Measurements from ENCODE around the gene DOCK11. TPM values are rescaled to one million over a fixed set of nuclear protein-coding genes. Genes with fewer than 3 reads are reported as not detected.

Gene DOCK11
- polyA plus RNA-seq, 1 experiment = 26.4 TPM

GRCh38 chrX:118523920-118524319, 28.3 kb downstream of the DOCK11 start:
- ChIA-PET CTCF (no interaction called here), POLR2A (no interaction called here)
- Histone ChIP-seq H3K27me3 (ENCODE audit: control insufficient read depth, insufficient read depth, low read length) (no peaks in the 10 kb centered on the region), H3K4me3 (ENCODE audit: low read depth, low read length) (no peak overlapping the region), H3K9me3 (ENCODE audit: control insufficient read depth, insufficient read depth, low read length) (no peaks in the 10 kb centered on the region), H3K27ac (ENCODE audit: low read depth, low read length) (no peak overlapping the region)
- no peak for TF ChIP-seq CTCF (IDR thresholded peaks at IDR 0.05; ENCODE audit: low read depth, low read length)
- DNase-seq (ENCODE audit: low read depth, low spot score) = no peak

GRCh38 chrX:118524344-118524743, 28.7 kb downstream of the DOCK11 start:
- H3K9me3 ChIP-seq (ENCODE audit: control insufficient read depth, insufficient read depth, low read length) = no peaks in the 10 kb centered on the region
- H3K27me3 ChIP-seq (ENCODE audit: control insufficient read depth, insufficient read depth, low read length) = no peaks in the 10 kb centered on the region
- no peak for DNase-seq (ENCODE audit: low read depth, low spot score)
- no peak overlapping the region for H3K4me3 ChIP-seq (ENCODE audit: low read depth, low read length)
- no peak for TF ChIP-seq CTCF (IDR thresholded peaks at IDR 0.05; ENCODE audit: low read depth, low read length)
- ChIA-PET POLR2A (no interaction called here), CTCF (no interaction called here)
- no peak overlapping the region for H3K27ac ChIP-seq (ENCODE audit: low read depth, low read length)

- Histone ChIP-seq H3K27ac (ENCODE audit: low read depth, low read length) (no peak overlapping the region), H3K9me3 (ENCODE audit: control insufficient read depth, insufficient read depth, low read length) (no peaks in the 10 kb centered on the region), H3K27me3 (ENCODE audit: control insufficient read depth, insufficient read depth, low read length) (no peaks in the 10 kb centered on the region), H3K4me3 (ENCODE audit: low read depth, low read length) (no peak overlapping the region)
- CTCF ChIA-PET = no interaction called here
- DNase-seq (ENCODE audit: low read depth, low spot score) = no peak
- POLR2A ChIA-PET = no interaction called here
- TF ChIP-seq CTCF (IDR thresholded peaks at IDR 0.05; ENCODE audit: low read depth, low read length) = no peak
Measured at GRCh38 chrX:118525174-118525730, 29.6 kb downstream of the DOCK11 start.

GRCh38 chrX:118526149-118526548, 30.5 kb downstream of the DOCK11 start:
- CTCF ChIA-PET = no interaction called here
- no peak for TF ChIP-seq CTCF (IDR thresholded peaks at IDR 0.05; ENCODE audit: low read depth, low read length)
- Histone ChIP-seq H3K27ac (ENCODE audit: low read depth, low read length) (no peak overlapping the region), H3K27me3 (ENCODE audit: control insufficient read depth, insufficient read depth, low read length) (no peaks in the 10 kb centered on the region), H3K4me3 (ENCODE audit: low read depth, low read length) (no peak overlapping the region), H3K9me3 (ENCODE audit: control insufficient read depth, insufficient read depth, low read length) (no peaks in the 10 kb centered on the region)
- POLR2A ChIA-PET = no interaction called here
- no peak for DNase-seq (ENCODE audit: low read depth, low spot score)

GRCh38 chrX:118528071-118528737, 32.6 kb downstream of the DOCK11 start:
- ChIA-PET POLR2A (no interaction called here), CTCF (interaction anchor here (0.6 kb wide), 1 partner anchor 11 kb away, joined by 3 read pairs; no protein-coding TSS in a partner anchor)
- no peak for DNase-seq (ENCODE audit: low read depth, low spot score)
- Histone ChIP-seq H3K27ac (ENCODE audit: low read depth, low read length) (no peak overlapping the region), H3K9me3 (ENCODE audit: control insufficient read depth, insufficient read depth, low read length) (no peaks in the 10 kb centered on the region), H3K4me3 (ENCODE audit: low read depth, low read length) (no peak overlapping the region), H3K27me3 (ENCODE audit: control insufficient read depth, insufficient read depth, low read length) (no peaks in the 10 kb centered on the region)
- no peak for TF ChIP-seq CTCF (IDR thresholded peaks at IDR 0.05; ENCODE audit: low read depth, low read length)

Data from AG04450 (cell line).